GM19025 (cell line): ENCODE measurements around the gene IER3IP1.
"Not testable (repeated sequence)": the region's sequence is repeated elsewhere in the genome, so short reads cannot be mapped to it uniquely, and the experiment has no call there.

Experiments used
- ATAC-seq: cut with Tn5 transposase; IDR thresholded peaks from one replicate; pipeline ENCODE4 v1.9.1; 2021; ENCODE audit warnings: mild to moderate bottlenecking, low read depth, moderate library complexity; ENCODE audit not compliant: unreplicated experiment

Gene IER3IP1

GRCh38 chr18:47163241-47163640, 12.9 kb downstream of the IER3IP1 start:
- ATAC-seq: peak; percentile 81

GRCh38 chr18:47160256-47160655, 15.9 kb downstream of the IER3IP1 start:
- no peak for ATAC-seq

GRCh38 chr18:47158404-47158803, 17.8 kb downstream of the IER3IP1 start:
- ATAC-seq: not testable (repeated sequence)

- no peak for ATAC-seq
Measured at GRCh38 chr18:47151439-47151838, 24.7 kb downstream of the IER3IP1 start.

GRCh38 chr18:47150824-47151366, 25.3 kb downstream of the IER3IP1 start:
- ATAC-seq: no peak

GRCh38 chr18:47150029-47150823, 25.9 kb downstream of the IER3IP1 start, which contains the start of gene HDHD2:
TSS of gene HDHD2 (minus strand) at chr18:47150500. CDS start at chr18:47136439, 14,061 bp downstream.
- ATAC-seq: peak; percentile 89

- no peak for ATAC-seq
Measured at GRCh38 chr18:47149457-47150028, 26.6 kb downstream of the IER3IP1 start.

GRCh38 chr18:47146206-47146605, 30.0 kb downstream of the IER3IP1 start:
- ATAC-seq: no peak

- ATAC-seq: no peak
Measured at GRCh38 chr18:47143899-47144485, 32.2 kb downstream of the IER3IP1 start.

- ATAC-seq: no peak
Measured at GRCh38 chr18:47143153-47143552, 33.0 kb downstream of the IER3IP1 start.

- ATAC-seq: no peak
Measured at GRCh38 chr18:47141289-47141688, 34.9 kb downstream of the IER3IP1 start.

- ATAC-seq: no peak
Measured at GRCh38 chr18:47121146-47121545, 55.0 kb downstream of the IER3IP1 start.

- peak; percentile 93 for ATAC-seq
Measured at GRCh38 chr18:47120428-47120827, 55.7 kb downstream of the IER3IP1 start.

- ATAC-seq: no peak
Measured at GRCh38 chr18:47118981-47119380, 57.2 kb downstream of the IER3IP1 start.

GRCh38 chr18:47115205-47115604, 61.0 kb downstream of the IER3IP1 start:
- no peak for ATAC-seq

- ATAC-seq: no peak
Measured at GRCh38 chr18:47113796-47114540, 62.2 kb downstream of the IER3IP1 start.

GRCh38 chr18:47110492-47111274, 65.5 kb downstream of the IER3IP1 start:
- ATAC-seq: no peak

GRCh38 chr18:47109720-47110119, 66.4 kb downstream of the IER3IP1 start:
- no peak for ATAC-seq

GRCh38 chr18:47108998-47109405, 67.2 kb downstream of the IER3IP1 start:
- ATAC-seq: no peak

- ATAC-seq: no peak
Measured at GRCh38 chr18:47108373-47108772, 67.8 kb downstream of the IER3IP1 start.
